Activated T-cell treated with anti-CD3 and anti-CD28 coated beads for 4 hours (primary cell): ENCODE results near the gene ZNF595.
"Not testable (repeated sequence)": the region's sequence is repeated elsewhere in the genome, so short reads cannot be mapped to it uniquely, and the experiment has no call there.

Source experiments
- DNase-seq: peaks from one replicate; pipeline ENCODE4 v3.0.0-alpha.2; 2020

The ZNF595 gene

GRCh38 chr4:52804-53479 lies at the start of gene ZNF595:
ZNF595 (plus strand) TSS chr4:53321; CDS start chr4:53489, 168 bp downstream.
- DNase-seq = not testable (repeated sequence)

- not testable (repeated sequence) for DNase-seq
Observed at GRCh38 chr4:9937-10870, 42.9 kb upstream of the ZNF595 start.

GRCh38 chr4:11095-11815 lies 41.9 kb upstream of the ZNF595 start:
- not testable (repeated sequence) for DNase-seq

GRCh38 chr4:11816-12417 lies 41.2 kb upstream of the ZNF595 start:
- not testable (repeated sequence) for DNase-seq

- DNase-seq = not testable (repeated sequence)
Observed at GRCh38 chr4:18128-18527, 35.0 kb upstream of the ZNF595 start.

GRCh38 chr4:18589-18988 lies 34.5 kb upstream of the ZNF595 start:
- not testable (repeated sequence) for DNase-seq

- DNase-seq = not testable (repeated sequence)
Observed at GRCh38 chr4:22882-23281, 30.2 kb upstream of the ZNF595 start.

- DNase-seq = not testable (repeated sequence)
Observed at GRCh38 chr4:24359-24758, 28.8 kb upstream of the ZNF595 start.

- DNase-seq = not testable (repeated sequence)
Observed at GRCh38 chr4:27501-27900, 25.6 kb upstream of the ZNF595 start.

- not testable (repeated sequence) for DNase-seq
Observed at GRCh38 chr4:28767-29542, 24.2 kb upstream of the ZNF595 start.

GRCh38 chr4:33314-33713 lies 19.8 kb upstream of the ZNF595 start:
- DNase-seq = not testable (repeated sequence)

GRCh38 chr4:36559-37415 lies 16.3 kb upstream of the ZNF595 start:
- not testable (repeated sequence) for DNase-seq

GRCh38 chr4:38202-38601 lies 14.9 kb upstream of the ZNF595 start:
- not testable (repeated sequence) for DNase-seq

GRCh38 chr4:43375-43774 lies 9.7 kb upstream of the ZNF595 start:
- not testable (repeated sequence) for DNase-seq

- not testable (repeated sequence) for DNase-seq
Observed at GRCh38 chr4:51253-51652, 1.9 kb upstream of the ZNF595 start.

GRCh38 chr4:51655-52277 lies 1.4 kb upstream of the ZNF595 start:
- DNase-seq = not testable (repeated sequence)

- not testable (repeated sequence) for DNase-seq
Observed at GRCh38 chr4:53521-53920, 400 bp downstream of the ZNF595 start.

GRCh38 chr4:64733-65132 lies 11.6 kb downstream of the ZNF595 start:
- not testable (repeated sequence) for DNase-seq

GRCh38 chr4:71830-72229 lies 18.7 kb downstream of the ZNF595 start:
- no peak for DNase-seq

GRCh38 chr4:85951-86350 lies 32.8 kb downstream of the ZNF595 start:
- no peak for DNase-seq
